MM.1S (cell line): ENCODE data around the gene PXMP2.

Experiments
- CTCF ChIP-seq: fragments of 300-600 bp; sonication (generic); IDR thresholded peaks from 2 replicates; pipeline ENCODE4 v1.5.1; 2016; ENCODE audit warnings: antibody characterized with exemption, low read length, mixed read lengths
- EZH2 ChIP-seq: fragments of 300-600 bp; sonication (generic); optimal IDR thresholded peaks from 2 replicates; pipeline ENCODE3; 2017; ENCODE audit warnings: low read depth, mild to moderate bottlenecking, antibody characterized with exemption, low read length, mixed read lengths

GRCh38 chr12:132640936-132641335, 46.5 kb upstream of the PXMP2 start:
- TF ChIP-seq EZH2, result no peak
- TF ChIP-seq CTCF, result no peak
